NCI-H526 treated with DMSO at 0.1 percent for 48 hours (cell line): ENCODE results near the gene SEMA6A.
A peak's percentile ranks its signal among the peaks of the same experiment; 100 is the strongest.

Experiments
- DNase-seq: peaks from one replicate; lab custom pipeline; 2025; lab: John Stamatoyannopoulos, UW

The SEMA6A gene, protein sequence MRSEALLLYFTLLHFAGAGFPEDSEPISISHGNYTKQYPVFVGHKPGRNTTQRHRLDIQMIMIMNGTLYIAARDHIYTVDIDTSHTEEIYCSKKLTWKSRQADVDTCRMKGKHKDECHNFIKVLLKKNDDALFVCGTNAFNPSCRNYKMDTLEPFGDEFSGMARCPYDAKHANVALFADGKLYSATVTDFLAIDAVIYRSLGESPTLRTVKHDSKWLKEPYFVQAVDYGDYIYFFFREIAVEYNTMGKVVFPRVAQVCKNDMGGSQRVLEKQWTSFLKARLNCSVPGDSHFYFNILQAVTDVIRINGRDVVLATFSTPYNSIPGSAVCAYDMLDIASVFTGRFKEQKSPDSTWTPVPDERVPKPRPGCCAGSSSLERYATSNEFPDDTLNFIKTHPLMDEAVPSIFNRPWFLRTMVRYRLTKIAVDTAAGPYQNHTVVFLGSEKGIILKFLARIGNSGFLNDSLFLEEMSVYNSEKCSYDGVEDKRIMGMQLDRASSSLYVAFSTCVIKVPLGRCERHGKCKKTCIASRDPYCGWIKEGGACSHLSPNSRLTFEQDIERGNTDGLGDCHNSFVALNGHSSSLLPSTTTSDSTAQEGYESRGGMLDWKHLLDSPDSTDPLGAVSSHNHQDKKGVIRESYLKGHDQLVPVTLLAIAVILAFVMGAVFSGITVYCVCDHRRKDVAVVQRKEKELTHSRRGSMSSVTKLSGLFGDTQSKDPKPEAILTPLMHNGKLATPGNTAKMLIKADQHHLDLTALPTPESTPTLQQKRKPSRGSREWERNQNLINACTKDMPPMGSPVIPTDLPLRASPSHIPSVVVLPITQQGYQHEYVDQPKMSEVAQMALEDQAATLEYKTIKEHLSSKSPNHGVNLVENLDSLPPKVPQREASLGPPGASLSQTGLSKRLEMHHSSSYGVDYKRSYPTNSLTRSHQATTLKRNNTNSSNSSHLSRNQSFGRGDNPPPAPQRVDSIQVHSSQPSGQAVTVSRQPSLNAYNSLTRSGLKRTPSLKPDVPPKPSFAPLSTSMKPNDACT

DNA sequence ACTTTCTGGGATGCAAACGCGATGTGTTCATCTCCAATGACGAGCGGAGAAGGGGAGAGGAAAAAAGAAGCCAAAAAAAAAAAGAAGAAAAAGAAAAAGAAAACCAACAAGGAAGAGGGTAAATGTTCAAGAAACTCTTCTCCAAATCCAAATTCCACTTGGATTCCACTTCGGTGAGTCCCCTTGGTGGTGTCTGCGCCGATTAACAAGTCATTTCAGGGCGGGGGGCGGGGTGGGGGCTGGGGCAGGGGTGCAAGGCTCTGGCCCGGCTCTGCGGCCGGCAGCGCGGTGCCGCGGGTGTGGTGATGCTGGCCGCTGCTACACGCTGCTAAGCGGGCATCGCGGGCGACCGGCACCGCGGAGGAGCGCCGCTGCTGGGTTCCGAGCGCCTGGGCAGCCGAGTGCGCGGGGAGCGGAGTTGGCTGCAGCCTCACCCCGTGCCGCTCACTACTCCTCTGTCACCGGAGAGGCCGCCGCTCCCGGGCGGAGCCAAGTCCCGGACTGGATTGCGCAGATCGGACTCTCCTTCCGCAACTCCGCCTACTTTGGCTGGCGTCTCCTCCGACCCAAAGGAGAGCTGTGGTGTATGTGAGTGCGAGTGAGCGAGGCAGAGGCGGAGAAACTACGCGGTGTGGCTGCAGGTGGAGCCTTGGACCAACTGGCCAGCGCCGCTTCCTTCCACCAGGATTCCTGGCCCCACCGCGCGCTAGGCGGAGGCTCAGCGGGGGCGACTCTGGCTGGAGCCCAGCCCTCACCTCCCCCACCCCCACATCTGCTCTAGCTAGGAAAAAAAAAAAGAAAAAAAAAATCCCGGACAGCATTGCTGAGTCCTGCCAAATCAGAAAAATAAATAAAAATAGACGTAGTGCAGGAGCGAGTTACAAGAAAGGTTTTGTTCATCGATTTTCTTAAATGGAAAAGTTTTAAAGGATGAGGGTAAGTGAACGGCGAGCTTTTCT lies at the start of gene SEMA6A:
Gene SEMA6A (minus strand): TSS at position 457 of the 959 bp plus-strand sequence. CDS start 69,879 bp downstream, outside the sequence.
- DNase-seq = peak; percentile 54

DNA sequence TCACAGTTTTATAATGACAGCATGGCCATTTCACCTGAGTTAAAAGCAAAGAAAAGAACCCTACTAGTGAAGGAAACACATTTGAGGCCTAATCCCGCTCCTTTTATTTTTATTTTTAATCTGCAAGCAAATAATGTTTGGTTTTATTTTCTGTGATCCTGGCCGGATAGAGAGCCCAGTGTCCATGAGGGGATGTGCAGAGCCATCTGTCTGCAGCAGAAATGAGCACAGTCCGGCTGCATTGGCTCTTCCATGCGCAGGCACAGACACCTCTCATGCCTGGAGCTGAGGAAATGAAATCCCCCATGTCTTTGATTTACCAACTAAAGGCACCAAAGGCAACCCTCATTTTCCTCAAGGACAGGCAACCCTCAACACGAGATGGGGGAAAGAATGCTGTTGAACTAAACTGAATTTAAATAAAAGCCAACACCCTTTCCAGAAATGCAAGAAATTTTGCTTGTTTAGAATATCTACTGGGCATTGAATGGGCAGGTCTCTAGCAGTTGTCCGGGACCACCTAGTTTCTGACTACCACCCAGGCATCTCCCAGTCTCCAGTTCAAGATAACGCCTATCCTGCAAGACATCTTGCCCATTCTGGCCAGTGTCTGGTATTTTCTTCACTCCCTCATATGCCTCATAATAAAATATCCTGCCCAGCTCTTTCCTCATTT lies 47.9 kb upstream of the SEMA6A start:
- no peak for DNase-seq

DNA sequence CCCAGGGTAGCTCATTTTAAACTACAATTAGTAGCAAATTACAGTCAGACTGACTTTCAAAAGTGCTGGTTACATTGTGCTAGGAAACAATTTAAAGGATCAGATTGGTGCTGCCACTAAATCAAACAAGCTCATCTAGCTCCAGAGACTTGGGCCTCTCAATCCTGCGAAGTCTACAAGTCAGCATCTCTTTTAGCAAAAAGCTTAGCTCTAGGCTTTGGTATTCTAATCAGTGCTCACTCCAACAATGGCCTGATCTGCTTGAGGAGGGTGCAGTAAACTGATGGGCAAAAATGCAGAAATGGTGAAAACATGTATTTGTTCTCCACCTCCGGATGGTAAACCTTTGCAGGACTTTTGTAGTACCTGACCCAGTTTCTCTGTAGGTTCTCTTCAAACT lies 47.0 kb upstream of the SEMA6A start:
- DNase-seq = no peak

DNA sequence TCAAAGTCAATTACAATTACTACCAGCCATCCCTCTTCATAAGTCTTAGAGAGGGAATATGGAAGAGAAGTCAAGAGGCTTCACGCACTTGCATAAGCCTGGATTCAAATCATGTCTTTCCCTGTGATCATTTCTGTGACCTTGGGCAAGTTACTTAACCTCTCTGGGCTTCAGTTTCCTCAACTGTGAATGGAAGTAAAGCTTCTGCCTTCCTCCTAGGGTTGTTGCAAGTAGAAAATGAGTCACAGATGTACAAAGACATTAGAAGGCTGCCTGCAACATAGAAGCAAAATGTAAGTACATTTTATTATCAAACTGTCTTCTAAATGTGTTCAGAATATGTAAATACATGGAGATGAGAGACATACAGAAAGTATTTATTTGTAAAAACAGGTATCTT lies 42.3 kb upstream of the SEMA6A start:
- no peak for DNase-seq

DNA sequence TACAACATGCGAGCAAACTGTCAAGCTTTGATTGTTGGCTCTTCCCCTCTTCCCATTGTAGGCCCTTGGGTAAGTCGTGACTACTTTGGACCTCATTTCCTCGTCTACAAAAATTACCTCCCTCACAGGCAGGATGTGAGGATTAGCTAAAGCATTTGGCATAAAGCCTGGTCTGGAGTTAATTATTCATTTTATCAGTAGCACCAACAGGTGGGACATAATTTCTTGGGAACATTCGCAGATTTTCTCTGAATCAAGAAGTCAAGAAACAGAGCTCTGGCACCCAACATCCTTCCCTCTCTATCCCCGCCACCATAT lies 39.9 kb upstream of the SEMA6A start:
- no peak for DNase-seq

DNA sequence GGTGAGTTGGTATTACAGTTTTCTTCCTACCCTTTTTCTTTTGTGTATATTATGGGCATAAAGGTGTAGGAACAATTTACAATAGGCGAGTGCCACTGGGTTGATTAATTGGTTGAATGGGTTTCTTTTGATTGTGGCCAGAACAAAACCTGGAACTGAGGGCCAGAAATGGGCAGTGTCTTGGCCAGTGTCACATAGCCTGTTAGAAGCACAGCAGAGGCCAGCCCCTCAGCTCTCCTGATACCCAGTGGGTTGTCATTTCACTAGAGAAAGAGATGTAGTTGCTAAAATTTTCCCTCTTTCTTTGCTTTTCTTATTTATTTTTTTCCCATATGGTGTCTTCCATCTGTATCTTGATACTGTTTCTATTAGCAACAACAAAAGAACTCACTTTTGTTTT lies 38.8 kb upstream of the SEMA6A start:
- no peak for DNase-seq

DNA sequence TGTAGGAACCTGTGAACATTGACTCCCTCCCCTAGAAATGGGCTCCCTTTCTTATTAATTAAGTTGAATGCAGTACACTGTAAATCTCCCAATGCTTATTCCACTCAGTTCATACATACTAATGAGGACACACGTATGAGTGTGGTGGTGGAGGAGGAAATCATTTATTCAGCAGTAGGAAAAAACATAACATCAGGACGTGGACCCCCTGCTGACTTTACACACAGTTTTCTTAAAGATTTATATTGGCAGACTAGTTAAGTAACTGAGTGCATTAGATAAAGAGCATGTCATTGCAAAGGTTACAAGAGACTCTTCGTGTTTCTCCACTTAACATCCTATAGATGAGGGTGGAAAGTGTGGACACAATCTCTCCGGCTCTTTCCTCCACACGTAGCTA lies 37.8 kb upstream of the SEMA6A start:
- DNase-seq = no peak

DNA sequence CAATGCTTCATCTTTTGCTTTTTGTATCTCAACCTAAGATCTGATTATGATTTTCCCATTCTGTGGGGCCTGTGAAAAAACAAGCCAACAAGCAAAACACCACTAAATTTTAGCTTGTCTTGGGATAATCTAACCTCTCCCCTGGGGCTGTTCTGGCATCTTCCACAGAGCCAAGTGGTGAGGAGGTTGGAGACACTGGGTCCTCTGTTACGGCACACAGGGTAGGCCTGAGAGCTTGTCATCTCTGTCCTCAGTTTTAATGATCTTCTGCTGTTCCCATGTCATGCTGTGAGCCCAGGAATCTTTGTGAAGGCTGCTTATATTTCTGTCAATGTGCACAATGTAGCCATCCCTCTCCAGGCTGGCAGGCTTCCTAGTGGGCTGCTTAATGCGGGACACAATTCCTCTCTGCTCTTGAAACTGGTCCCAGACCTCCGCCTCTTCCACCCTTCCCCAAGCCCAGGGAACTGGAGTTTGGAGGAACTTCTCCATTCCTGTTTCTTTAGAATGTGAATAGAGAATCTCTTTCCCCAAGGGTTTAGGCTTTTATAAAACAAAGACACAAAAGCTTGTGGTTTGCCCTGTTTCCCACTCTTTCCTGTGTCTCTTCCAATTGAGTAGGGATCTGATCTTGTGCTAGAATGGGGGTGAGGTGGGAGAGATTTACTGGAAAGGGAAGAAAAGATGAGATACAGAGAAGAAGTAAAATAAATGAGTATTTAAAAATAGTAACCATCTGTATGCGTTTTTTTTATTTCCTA lies 30.9 kb upstream of the SEMA6A start:
- DNase-seq = no peak

DNA sequence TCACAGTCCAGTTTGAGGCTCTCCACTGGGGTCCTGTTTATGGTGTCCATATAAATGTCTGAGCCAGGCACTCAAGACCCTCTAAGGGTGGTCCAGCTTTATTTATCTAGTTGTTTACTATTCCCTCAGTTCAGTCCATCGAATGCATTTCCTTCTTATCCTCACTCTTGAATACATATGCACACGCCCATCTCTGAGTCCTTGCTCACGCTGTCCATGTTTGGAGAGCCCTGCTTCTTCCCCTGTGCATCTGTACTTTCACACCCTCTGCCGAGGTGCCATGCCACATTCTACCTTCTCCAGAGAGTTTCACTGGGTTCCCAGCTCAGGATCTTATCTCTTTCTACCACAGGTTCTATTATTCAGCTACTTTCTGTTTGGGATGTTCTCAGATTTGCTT lies 30.2 kb upstream of the SEMA6A start:
- no peak for DNase-seq

DNA sequence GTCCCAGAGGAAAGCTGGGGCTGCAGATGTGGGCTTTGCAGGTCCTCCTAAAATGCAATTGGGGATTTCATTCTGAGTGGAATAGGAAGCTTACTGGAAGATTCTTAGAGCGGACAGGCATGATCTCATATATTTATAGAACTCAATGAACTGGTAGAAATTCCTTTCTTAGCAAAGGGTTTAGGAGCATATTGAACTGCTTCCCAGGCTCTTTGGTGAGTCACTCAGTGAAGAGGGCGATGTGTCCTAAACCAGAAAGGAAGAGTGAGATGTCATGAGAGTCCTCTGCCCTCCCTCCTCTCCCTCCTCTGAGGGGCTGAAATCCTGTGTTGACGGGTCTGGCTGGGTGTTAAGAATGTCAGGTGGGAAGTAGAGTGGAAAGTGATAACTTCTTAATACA lies 26.3 kb upstream of the SEMA6A start:
- no peak for DNase-seq

DNA sequence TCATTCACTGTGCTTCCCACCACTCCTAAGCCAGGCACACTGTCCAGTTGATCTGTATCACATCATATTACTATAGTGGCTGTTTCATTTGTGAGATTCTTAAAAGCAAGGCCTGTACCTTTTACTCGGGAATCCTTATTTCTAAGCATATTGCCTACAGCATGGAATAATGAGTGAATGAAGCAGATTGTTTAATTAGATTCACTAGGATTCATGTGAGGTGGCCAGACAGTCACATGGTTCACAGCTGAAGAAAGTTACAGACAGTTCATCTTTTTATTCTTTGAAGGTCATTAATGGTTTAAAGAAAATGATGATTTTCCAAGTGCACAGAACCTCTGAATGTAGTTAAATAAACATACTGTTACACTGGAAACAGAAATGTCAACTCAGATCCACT lies 24.3 kb upstream of the SEMA6A start:
- no peak for DNase-seq

DNA sequence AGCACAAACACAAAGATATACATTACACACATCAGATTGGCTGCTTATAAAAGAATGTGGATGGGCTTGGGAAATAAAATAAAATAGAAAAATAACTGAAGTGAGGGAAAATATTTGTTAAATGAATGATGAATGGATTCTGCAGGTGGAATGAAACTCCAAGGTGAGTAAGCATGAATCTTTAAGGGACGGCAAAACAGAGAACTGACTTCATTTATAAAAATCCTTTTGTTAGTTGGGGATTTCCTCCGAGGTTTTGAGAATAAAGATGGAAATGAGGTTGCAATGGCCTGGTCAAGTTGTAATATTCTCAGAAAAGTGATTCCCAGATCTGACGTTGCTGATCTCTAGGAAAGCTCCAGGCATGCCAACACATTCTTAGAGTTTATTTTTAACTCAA lies 20.9 kb upstream of the SEMA6A start:
- DNase-seq = no peak

DNA sequence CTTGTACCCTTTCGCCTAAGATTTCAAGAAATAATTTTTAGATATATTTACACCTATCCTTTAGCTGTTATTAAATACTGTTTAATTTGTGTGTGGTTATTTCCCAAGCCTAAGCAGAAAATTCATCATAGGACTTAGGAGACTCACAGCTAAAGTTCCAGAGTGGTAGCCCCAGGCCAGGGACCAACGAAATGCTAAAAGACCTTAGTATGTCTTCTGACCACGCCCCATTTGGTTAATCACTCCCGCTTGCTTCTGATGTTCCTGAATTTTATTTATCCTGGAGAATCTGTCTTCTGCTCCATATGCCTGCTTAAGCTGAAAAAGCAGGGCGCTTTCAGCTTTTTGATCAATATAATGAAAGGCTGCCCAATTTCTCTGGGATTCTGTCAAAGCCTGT lies 18.7 kb upstream of the SEMA6A start:
- no peak for DNase-seq

DNA sequence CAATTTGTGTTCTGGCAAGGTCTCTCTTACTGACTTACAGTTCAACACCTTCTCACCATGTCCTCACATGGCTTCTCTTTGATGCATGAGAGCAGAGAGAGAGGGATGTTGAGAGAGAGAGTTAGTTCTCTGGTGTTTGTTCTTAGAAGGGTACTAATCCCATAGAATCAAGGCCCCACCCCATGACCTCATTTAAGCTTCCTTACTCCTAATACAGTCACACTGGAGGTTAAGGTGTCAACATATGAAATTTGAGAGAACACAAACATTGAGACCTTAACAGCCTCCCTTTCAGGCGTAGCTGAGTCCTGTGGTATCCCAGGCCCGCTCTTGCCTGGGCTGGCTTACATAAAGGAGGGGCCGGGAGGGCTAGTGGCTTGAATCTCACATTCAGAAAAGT lies 10.6 kb upstream of the SEMA6A start:
- DNase-seq = no peak

DNA sequence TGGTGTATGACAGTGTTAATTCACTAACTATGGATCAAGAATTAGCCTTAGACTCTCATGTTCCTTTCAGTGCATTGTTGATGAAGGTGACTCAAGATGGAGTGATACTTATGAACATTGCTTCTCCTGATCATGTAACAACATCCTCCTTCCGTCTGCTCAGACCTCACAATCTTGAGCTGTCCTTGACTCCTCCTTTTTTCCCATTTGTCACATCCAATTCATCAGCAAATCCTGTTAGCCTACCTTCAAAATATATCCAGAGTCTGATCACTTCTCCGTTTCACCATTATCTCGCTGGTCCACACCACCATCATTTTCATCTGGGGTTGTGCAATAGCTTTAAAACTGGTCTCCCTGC lies 9.2 kb upstream of the SEMA6A start:
- DNase-seq = no peak

DNA sequence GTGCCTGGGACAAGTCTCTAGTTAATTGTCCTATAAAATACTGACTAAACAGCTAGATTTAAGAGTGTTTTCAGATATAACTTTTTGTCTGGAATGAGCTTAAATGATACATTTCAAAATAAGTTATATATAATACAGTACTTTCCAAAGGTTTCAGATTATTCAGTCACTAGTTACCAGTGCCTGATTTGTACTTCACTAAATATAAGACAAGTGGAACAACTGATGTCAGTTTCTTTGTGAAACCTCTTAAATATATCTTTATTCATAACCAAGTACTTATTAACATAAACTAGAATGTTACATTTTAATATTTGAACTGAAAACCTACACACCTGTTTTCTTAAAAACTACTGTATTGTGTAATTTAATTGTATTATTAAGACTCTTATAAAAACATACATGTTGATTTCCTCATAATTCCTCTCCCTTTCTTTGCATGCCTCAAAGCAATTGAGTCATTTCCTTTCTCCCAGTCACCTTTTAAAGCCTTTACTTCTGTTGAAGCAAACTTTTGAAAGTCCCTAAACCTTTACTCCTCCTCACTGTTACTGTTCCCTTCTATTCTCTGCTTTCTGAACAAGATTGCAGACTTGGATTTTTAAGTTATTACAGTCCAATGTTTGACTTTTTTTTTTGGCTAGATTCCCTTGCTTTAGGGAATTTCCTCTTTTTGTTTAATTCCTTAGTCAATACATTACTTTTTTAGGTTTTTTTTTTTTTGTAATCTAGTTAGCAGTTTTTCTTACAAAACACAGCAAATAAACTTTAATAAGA lies 8.7 kb upstream of the SEMA6A start:
- DNase-seq = no peak

DNA sequence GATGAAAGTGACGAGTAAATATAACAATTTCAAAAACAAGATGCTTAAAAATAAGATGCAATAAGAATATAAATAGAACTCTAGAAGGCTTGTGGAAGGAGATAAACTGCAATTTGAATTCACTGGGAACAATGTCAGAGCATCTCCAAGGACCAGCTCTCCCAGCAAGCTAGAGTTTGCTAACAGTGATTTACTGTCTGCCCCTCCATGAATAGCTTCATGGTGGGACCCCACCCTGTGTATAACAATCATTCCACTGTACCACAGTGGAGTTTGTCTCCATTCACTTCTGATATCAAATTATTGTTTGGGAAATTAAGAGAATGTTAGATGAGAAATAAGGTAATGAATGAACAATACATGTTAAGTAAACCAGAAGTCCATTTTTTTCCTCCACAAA lies 7.3 kb upstream of the SEMA6A start:
- DNase-seq = no peak

DNA sequence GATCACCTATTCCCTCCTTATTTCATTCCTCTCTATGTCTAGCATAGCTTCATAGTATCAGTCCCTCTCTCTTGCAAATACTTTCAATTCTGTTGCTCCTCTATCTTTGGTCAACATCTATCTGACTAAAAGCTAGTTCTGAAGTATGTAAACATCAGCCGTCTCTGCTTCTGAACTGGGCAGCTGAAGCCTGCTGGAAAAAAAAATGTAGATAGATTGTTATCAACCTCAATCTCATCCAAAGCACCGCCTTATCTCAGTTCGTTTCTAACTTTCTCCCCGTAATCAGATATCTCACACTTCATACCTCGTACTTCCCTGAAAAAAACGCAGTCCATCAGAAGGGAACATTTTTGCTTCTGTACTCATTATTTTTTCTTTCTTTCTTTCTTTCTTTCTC lies 4.5 kb upstream of the SEMA6A start:
- DNase-seq = no peak

DNA sequence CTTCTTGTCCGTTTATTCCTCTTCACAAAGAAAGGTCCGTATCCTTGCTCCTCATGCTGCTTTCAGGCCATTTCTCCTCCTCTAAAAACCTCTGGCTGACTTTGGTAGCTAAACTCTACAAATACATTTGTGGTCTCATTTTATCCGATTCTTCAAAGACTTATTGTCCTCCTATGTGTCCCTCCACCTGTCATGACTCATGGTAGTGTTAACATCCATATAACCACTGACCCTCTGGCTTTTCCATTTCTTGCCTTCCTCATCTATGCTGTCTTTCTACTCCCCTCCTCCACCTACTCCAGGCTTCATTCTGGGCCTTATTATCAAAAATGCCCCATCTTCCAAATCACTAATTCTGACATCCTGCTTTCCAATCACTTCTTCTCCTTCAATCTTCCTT lies 4.1 kb upstream of the SEMA6A start:
- no peak for DNase-seq
